Upper lobe of left lung (tissue), 4 donors: Measurements from ENCODE around the gene TSPAN31.

ENCODE experiments used
- POLR2A ChIP-seq, 4 donors: fragments of 450-650 bp; IDR thresholded peaks; one replicate each; pipeline ENCODE4 v1.5.1; 2016 to 2017; ENCODE audit warnings: antibody characterized with exemption in 4 of 4, mild to moderate bottlenecking in 2 of 4
- POLR2AphosphoS5 ChIP-seq, 2 donors: sonication (generic); formaldehyde crosslinking; IDR thresholded peaks; one replicate each; pipeline ENCODE4 v1.5.1; 2017; ENCODE audit warnings: antibody characterized with exemption in 2 of 2

- no peak for TF ChIP-seq POLR2A (IDR thresholded peaks at IDR 0.05)
- TF ChIP-seq POLR2AphosphoS5 (IDR thresholded peaks at IDR 0.05) = no peak
Measured at GRCh38 chr12:57739914-57740538, 4.8 kb upstream of the TSPAN31 start.
